HepG2 (cell line): ENCODE measurements around the gene POU6F1. TPM values are rescaled to one million over a fixed set of nuclear protein-coding genes. Genes with fewer than 3 reads are reported as not detected.

Experiments
- ATAC-seq: fragments of 200-7000 bp; cut with Tn5 transposase; 3 replicates; pipeline ENCODE4 v1.9.1; 2020; ENCODE audit warnings: mild to moderate bottlenecking, moderate library complexity
- BruUV-seq: library from RNA; stranded (reverse); fragments of 400-500 nt; replicated peaks from 2 replicates; lab custom pipeline; 2021; lab: Mats Ljungman, UMichigan
- CTCF ChIA-PET: fragments of 300-600 bp; formaldehyde crosslinking; extraction: SDS; loops from one replicate; lab custom pipeline; 2021; ENCODE audit warnings: low total read pairs, inconsistent platforms, low intra/inter-chr PET ratio; lab: Yijun Ruan, JAX
- POLR2A ChIA-PET: fragments of 350-600 bp; sonication (Branson Sonifier 250); formaldehyde crosslinking; loops from one replicate; lab custom pipeline; 2020; ENCODE audit warnings: antibody characterized with exemption, inconsistent platforms; lab: Yijun Ruan, JAX
- DNase-seq: peaks from one replicate; pipeline ENCODE4 v3.0.0-alpha.2; 2015; ENCODE audit warnings: low spot score
- FAIRE-seq: peaks from 3 replicates; lab custom pipeline; 2011; peaks lifted over from hg19 to GRCh38; lab: Jason Lieb, UNC
- H2AFZ ChIP-seq: one replicate; pipeline ENCODE4 v1.6.1; 2011; ENCODE audit warnings: low read length, inconsistent platforms
- H3K27ac ChIP-seq: fragments of 300-600 bp; 3 replicates; pipeline ENCODE4 v1.8.0; 2011; ENCODE audit warnings: mixed run types, mild to moderate bottlenecking, mixed read lengths, low read length, inconsistent platforms; ENCODE audit not compliant: insufficient read depth; ENCODE audit errors: extremely low read length
- H3K27me3 ChIP-seq, 2 experiments: fragments of 200-600 bp in 1 of 2; 2 replicates in 1 of 2; 3 replicates in 1 of 2; pipeline versions ENCODE4 v1.6.0 to v1.8.0; 2011; ENCODE audit warnings: low read length in 2 of 2, mild to moderate bottlenecking in 2 of 2, moderate library complexity in 2 of 2, inconsistent platforms in 1 of 2; ENCODE audit not compliant: insufficient read depth in 2 of 2, control insufficient read depth in 1 of 2
- H3K36me3 ChIP-seq, 2 experiments: fragments of 200-600 bp in 1 of 2; replicated peaks in 1 of 2; 2 replicates in 1 of 2; 3 replicates in 1 of 2; pipeline versions ENCODE4 v1.5.1 to v1.8.0; 2011; ENCODE audit warnings: low read length in 2 of 2, inconsistent platforms in 1 of 2; ENCODE audit not compliant: insufficient read depth in 2 of 2, control insufficient read depth in 1 of 2
- H3K4me1 ChIP-seq: 2 replicates; pipeline ENCODE4 v1.5.1; 2012; ENCODE audit warnings: low read length, inconsistent platforms; ENCODE audit not compliant: insufficient read depth
- H3K4me2 ChIP-seq: 2 replicates; pipeline ENCODE4 v1.6.0; 2011; ENCODE audit warnings: low read depth, low read length, inconsistent platforms
- H3K4me3 ChIP-seq, 3 experiments: fragments of 200-600 bp in 1 of 3; sonication (generic), shearing (Covaris generic) in 1 of 3; replicated peaks in 1 of 3; 2 replicates each; pipeline ENCODE4 v1.5.1; 2011 to 2016; ENCODE audit warnings: low read length in 3 of 3, inconsistent platforms in 2 of 3, low read depth in 2 of 3, mild to moderate bottlenecking in 2 of 3, control low read depth in 1 of 3, mixed read lengths in 1 of 3; ENCODE audit not compliant: insufficient read depth in 1 of 3
- H3K79me2 ChIP-seq: one replicate; pipeline ENCODE4 v1.6.1; 2011; ENCODE audit warnings: low read length, inconsistent platforms; ENCODE audit not compliant: insufficient read depth
- H3K9ac ChIP-seq: 2 replicates; pipeline ENCODE4 v1.6.0; 2011; ENCODE audit warnings: mild to moderate bottlenecking, low read depth, low read length, inconsistent platforms; ENCODE audit not compliant: insufficient read depth
- H3K9me3 ChIP-seq: 2 replicates; pipeline ENCODE4 v1.5.1; 2012; ENCODE audit warnings: mild to moderate bottlenecking, low read length
- H4K20me1 ChIP-seq: 2 replicates; pipeline ENCODE4 v1.6.0; 2011; ENCODE audit warnings: inconsistent platforms, mild to moderate bottlenecking, low read length, moderate library complexity; ENCODE audit not compliant: insufficient read depth
- ELF3 ChIP-seq: IDR thresholded peaks from 2 replicates; pipeline ENCODE4 v1.6.1; 2016; ENCODE audit warnings: missing genetic modification reagents, missing compliant biosample characterization
- NR2F6 ChIP-seq, 2 experiments: IDR thresholded peaks; 2 replicates each; pipeline ENCODE4 v1.6.1; 2016; ENCODE audit warnings: antibody characterized with exemption in 1 of 2, mild to moderate bottlenecking in 1 of 2
- STAG1 ChIP-seq: sonication (generic); formaldehyde crosslinking; IDR thresholded peaks from 2 replicates; pipeline ENCODE4 v1.4.0; 2020; ENCODE audit warnings: missing genetic modification reagents
- TOPORS ChIP-seq: sonication (generic); formaldehyde crosslinking; IDR thresholded peaks from 2 replicates; pipeline ENCODE4 v1.8.0; 2023; ENCODE audit warnings: mild to moderate bottlenecking, missing genetic modification reagents
- ZNF256 ChIP-seq: sonication (generic); formaldehyde crosslinking; conservative IDR thresholded peaks from 2 replicates; pipeline ENCODE4 v1.4.0; 2020; ENCODE audit warnings: missing genetic modification reagents
- ZNF652 ChIP-seq: IDR thresholded peaks from 2 replicates; pipeline ENCODE4 v1.6.1; 2016; ENCODE audit warnings: low read depth, borderline replicate concordance
- WGBS: methylation state at CpG from one replicate; pipeline ENCODE4 v1.1.6; 2017; ENCODE audit warnings: low lambda C conversion rate; 5-methylcytosine and 5-hydroxymethylcytosine counted together
- in situ Hi-C: cut with HindIII; loops from 2 replicates; pipeline ENCODE4 v1.10.0; 2017; ENCODE audit warnings: low pct_unique_long_range_greater_than_20kb; ENCODE audit not compliant: extremely low pct_ligation_motif_present
- intact Hi-C: fragments of 100-400 bp; cut with micrococcal nuclease; formaldehyde crosslinking; loops from one replicate; pipeline ENCODE4 v1.10.0; 2022; ENCODE audit not compliant: unreplicated experiment
- polyA plus RNA-seq, 8 experiments: library from polyadenylated mRNA; depleted of rRNA in 3 of 8; stranded (reverse) in 7 of 8; unstranded in 1 of 8; fragments of >200 nt; fragmentation: Illumina TruSeq in 4 of 8; extraction: Trizol in 4 of 8; gene quantifications; 2 replicates each; pipeline versions ENCODE4 v1.2.1 to v1.2.3, GENCODE V29; 2011 to 2016; ENCODE audit warnings: low read depth in 4 of 8, missing spikeins in 1 of 8, mixed read lengths in 1 of 8; ENCODE audit not compliant: insufficient read depth in 1 of 8
- total RNA-seq, 5 experiments: library from RNA; depleted of rRNA; stranded (reverse); fragments of >200 nt; fragmentation: Illumina TruSeq; extraction: Trizol; gene quantifications; 2 replicates each; pipeline ENCODE4 v1.2.3, GENCODE V29; 2016; ENCODE audit warnings: low read depth in 1 of 5
- TF ChIP-seq, protein P1 (sequence below): sonication (generic); formaldehyde crosslinking; IDR thresholded peaks from 2 replicates; pipeline ENCODE4 v1.4.0; 2020; ENCODE audit warnings: missing genetic modification reagents, borderline replicate concordance
- TF ChIP-seq, protein P2 (sequence below), 2 experiments: sonication (generic) in 1 of 2; formaldehyde crosslinking in 1 of 2; IDR thresholded peaks; 2 replicates each; pipeline versions ENCODE4 v1.6.1 to v1.9.0; 2014 to 2022; ENCODE audit warnings: antibody characterized with exemption in 1 of 2, borderline replicate concordance in 1 of 2, inconsistent platforms in 1 of 2, low read depth in 1 of 2, missing genetic modification reagents in 1 of 2
- TF ChIP-seq, protein P3 (sequence below): IDR thresholded peaks from 2 replicates; pipeline ENCODE4 v1.6.1; 2012; ENCODE audit warnings: inconsistent platforms

Gene POU6F1
- total and polyA plus RNA-seq, 2 of the 13 experiments (the other 11 are each of a cell fraction or from before 2014, with no cell fraction given), result 0.48 to 0.51 TPM

GRCh38 chr12:51238510-51239334 is 20.9 kb upstream of the POU6F1 start, which contains the start of gene DAZAP2 (continued):
- TF ChIP-seq, protein P1, sequence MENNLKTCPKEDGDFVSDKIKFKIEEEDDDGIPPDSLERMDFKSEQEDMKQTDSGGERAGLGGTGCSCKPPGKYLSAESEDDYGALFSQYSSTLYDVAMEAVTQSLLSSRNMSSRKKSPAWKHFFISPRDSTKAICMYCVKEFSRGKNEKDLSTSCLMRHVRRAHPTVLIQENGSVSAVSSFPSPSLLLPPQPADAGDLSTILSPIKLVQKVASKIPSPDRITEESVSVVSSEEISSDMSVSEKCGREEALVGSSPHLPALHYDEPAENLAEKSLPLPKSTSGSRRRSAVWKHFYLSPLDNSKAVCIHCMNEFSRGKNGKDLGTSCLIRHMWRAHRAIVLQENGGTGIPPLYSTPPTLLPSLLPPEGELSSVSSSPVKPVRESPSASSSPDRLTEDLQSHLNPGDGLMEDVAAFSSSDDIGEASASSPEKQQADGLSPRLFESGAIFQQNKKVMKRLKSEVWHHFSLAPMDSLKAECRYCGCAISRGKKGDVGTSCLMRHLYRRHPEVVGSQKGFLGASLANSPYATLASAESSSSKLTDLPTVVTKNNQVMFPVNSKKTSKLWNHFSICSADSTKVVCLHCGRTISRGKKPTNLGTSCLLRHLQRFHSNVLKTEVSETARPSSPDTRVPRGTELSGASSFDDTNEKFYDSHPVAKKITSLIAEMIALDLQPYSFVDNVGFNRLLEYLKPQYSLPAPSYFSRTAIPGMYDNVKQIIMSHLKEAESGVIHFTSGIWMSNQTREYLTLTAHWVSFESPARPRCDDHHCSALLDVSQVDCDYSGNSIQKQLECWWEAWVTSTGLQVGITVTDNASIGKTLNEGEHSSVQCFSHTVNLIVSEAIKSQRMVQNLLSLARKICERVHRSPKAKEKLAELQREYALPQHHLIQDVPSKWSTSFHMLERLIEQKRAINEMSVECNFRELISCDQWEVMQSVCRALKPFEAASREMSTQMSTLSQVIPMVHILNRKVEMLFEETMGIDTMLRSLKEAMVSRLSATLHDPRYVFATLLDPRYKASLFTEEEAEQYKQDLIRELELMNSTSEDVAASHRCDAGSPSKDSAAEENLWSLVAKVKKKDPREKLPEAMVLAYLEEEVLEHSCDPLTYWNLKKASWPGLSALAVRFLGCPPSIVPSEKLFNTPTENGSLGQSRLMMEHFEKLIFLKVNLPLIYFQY, result 0 out of 2 replicates have a peak, but pooled peaks have one; percentile 32
- TF ChIP-seq ZNF256 (CRISPR knock-in tag), result peak; percentile 66; the same call in 1 of the 2 replicates

DNA sequence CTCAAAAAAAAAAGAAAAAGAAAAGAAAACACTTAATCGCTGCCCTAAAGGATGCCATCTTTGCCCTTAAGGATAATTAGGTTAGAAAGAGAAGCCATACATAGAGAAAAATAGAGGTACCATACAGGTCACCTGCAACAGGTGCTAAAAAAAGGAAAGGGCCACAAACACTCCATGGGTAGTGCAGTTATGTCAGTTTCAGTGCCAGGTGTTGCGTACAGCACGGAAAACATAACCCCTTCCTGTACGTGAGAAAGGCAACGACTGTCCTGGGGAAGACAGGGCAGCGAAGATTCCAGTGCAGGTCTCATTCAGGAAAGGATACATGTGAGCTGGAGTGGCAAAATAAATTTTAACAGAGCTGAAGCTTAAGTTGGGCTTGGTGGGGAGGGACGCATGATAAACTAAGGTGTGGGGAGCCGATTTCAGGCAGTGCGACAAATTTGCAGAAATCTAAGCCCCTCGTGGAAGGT is 20.2 kb upstream of the POU6F1 start:
- peaks cover 7% of the 10 kb centered on the region for H3K79me2 ChIP-seq
- CTCF ChIA-PET, result no interaction called here
- H3K36me3 ChIP-seq, result peaks cover 8 to 25% of the 10 kb centered on the region in 2 experiments
- no peak for DNase-seq
- peak overlapping the region; percentile 87 for H3K4me2 ChIP-seq
- H3K27ac ChIP-seq, result peak overlapping the region; percentile 100
- TF ChIP-seq, protein P2, sequence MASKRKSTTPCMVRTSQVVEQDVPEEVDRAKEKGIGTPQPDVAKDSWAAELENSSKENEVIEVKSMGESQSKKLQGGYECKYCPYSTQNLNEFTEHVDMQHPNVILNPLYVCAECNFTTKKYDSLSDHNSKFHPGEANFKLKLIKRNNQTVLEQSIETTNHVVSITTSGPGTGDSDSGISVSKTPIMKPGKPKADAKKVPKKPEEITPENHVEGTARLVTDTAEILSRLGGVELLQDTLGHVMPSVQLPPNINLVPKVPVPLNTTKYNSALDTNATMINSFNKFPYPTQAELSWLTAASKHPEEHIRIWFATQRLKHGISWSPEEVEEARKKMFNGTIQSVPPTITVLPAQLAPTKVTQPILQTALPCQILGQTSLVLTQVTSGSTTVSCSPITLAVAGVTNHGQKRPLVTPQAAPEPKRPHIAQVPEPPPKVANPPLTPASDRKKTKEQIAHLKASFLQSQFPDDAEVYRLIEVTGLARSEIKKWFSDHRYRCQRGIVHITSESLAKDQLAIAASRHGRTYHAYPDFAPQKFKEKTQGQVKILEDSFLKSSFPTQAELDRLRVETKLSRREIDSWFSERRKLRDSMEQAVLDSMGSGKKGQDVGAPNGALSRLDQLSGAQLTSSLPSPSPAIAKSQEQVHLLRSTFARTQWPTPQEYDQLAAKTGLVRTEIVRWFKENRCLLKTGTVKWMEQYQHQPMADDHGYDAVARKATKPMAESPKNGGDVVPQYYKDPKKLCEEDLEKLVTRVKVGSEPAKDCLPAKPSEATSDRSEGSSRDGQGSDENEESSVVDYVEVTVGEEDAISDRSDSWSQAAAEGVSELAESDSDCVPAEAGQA (IDR thresholded peaks at IDR 0.05; ENCODE audit: low read depth), result no peak
- TF ChIP-seq, protein P2 (CRISPR knock-in tag; IDR thresholded peaks at IDR 0.05; ENCODE audit: borderline replicate concordance), result no peak
- TF ChIP-seq TOPORS (CRISPR knock-in tag) (0 out of 2 replicates have a peak, but pooled peaks have one; percentile 54), ELF3 (CRISPR knock-in tag) (0 out of 2 replicates have a peak, but pooled peaks have one; percentile 15), ZNF652 (CRISPR knock-in tag) (peak; percentile 80), NR2F6 (IDR thresholded peaks at IDR 0.05) (no peak), NR2F6 (CRISPR knock-in tag; IDR thresholded peaks at IDR 0.05) (no peak), STAG1 (CRISPR knock-in tag) (no peak)
- TF ChIP-seq, protein P3, sequence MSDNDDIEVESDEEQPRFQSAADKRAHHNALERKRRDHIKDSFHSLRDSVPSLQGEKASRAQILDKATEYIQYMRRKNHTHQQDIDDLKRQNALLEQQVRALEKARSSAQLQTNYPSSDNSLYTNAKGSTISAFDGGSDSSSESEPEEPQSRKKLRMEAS, result peak; percentile 26; the same call in 1 of the 2 replicates
- TF ChIP-seq, all 625 proteins: peak for 4
- FAIRE-seq, result peak; percentile 40
- WGBS, result 5% methylated on average over 10 of the region's 10 CpGs
- POLR2A ChIA-PET, result interaction anchor here (0.6 to 2.3 kb wide), 19 partner anchors 8 to 611 kb away, joined by 3 to 43 read pairs (median 5); partner anchors contain the start of genes ATF1, CSRNP2, FIGNL2 and POU6F1
- Histone ChIP-seq H3K4me3 (peak overlapping the region; percentile 99 to 100 (median 100)), H3K27me3 (no peaks in the 10 kb centered on the region; a peak in 1 of 5 replicates), H3K4me1 (peaks cover 18% of the 10 kb centered on the region), H2AFZ (peak overlapping the region; percentile 96), H3K9me3 (no peaks in the 10 kb centered on the region), H3K9ac (peak overlapping the region; percentile 100), H4K20me1 (no peaks in the 10 kb centered on the region)
- in situ Hi-C loops, result no loop called here
- intact Hi-C loops, result no loop called here
- BruUV-seq, result no TSS peak
- peak; percentile 17 for ATAC-seq
